NCI-H146 treated with DMSO at 0.1 percent for 48 hours (cell line): ENCODE measurements around the gene SARDH.

ENCODE experiments used
- DNase-seq: peaks from one replicate; lab custom pipeline; 2025; ENCODE audit not compliant: unreplicated experiment; lab: John Stamatoyannopoulos, UW

Gene SARDH, protein sequence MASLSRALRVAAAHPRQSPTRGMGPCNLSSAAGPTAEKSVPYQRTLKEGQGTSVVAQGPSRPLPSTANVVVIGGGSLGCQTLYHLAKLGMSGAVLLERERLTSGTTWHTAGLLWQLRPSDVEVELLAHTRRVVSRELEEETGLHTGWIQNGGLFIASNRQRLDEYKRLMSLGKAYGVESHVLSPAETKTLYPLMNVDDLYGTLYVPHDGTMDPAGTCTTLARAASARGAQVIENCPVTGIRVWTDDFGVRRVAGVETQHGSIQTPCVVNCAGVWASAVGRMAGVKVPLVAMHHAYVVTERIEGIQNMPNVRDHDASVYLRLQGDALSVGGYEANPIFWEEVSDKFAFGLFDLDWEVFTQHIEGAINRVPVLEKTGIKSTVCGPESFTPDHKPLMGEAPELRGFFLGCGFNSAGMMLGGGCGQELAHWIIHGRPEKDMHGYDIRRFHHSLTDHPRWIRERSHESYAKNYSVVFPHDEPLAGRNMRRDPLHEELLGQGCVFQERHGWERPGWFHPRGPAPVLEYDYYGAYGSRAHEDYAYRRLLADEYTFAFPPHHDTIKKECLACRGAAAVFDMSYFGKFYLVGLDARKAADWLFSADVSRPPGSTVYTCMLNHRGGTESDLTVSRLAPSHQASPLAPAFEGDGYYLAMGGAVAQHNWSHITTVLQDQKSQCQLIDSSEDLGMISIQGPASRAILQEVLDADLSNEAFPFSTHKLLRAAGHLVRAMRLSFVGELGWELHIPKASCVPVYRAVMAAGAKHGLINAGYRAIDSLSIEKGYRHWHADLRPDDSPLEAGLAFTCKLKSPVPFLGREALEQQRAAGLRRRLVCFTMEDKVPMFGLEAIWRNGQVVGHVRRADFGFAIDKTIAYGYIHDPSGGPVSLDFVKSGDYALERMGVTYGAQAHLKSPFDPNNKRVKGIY

DNA sequence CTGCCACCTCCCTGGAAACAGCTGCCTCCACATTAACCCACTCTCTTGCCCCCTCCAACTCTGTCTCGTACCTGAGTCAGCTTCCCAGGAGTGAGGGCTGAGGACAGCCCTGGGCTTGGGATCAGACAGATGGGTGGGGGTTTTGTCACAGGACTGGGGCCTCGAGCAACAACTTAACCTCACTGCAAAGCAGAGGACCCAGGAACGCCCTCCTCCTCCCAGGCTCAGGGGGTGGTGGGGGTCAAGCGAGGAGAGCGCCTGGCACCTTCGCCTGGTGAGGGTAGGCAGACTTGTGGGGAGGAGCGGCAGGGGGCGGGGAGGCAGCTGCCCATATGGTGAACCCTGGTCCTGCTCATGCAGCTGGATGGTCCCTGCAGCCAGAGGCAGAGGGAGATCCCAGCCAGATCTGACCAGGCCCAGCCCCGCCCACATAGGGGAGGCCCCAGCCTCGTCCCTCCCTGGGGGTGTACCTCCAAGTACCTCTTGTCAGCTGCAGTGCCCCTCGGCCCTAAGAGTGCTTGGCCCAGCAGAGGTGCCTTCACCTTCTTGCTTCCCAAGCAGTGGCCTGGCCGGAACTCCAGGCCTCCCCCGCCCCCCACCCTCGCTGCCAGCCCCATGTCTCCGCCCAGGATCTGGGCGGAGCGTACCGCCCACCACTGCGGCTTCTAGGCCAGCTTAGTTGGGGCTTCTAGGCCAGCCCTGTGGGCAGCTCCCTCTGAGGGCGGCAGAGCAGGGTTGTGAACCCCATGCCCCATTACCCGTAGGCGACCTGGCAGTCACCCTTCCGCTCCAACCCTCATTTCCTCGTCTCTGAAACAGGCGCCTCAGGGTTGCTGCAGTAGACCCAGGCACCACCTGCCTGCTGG is at the start of gene SARDH:
TSS of gene SARDH (minus strand) at position 579 of the 866 bp plus-strand sequence. CDS start 4,179 bp downstream, outside the sequence.
- no peak for DNase-seq

DNA sequence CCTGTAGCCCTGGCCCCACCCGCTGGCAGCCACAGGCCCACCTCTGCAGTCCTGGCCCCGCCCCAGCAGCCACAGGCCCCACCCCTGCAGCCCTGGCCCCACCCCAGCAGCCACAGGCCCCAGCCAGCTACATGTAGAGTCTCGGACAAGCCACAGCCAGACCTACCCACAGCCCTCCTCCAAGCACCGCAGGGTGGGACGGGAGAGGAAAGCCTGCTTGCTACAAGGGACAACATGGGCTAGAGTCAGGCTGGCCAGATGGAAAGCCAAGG is 49.5 kb upstream of the SARDH start:
- DNase-seq = no peak

- DNase-seq = no peak
Observed at GRCh38 chr9:133786907-133787753, 49.0 kb upstream of the SARDH start.

- no peak for DNase-seq
Observed at GRCh38 chr9:133786371-133786753, 48.2 kb upstream of the SARDH start.

DNA sequence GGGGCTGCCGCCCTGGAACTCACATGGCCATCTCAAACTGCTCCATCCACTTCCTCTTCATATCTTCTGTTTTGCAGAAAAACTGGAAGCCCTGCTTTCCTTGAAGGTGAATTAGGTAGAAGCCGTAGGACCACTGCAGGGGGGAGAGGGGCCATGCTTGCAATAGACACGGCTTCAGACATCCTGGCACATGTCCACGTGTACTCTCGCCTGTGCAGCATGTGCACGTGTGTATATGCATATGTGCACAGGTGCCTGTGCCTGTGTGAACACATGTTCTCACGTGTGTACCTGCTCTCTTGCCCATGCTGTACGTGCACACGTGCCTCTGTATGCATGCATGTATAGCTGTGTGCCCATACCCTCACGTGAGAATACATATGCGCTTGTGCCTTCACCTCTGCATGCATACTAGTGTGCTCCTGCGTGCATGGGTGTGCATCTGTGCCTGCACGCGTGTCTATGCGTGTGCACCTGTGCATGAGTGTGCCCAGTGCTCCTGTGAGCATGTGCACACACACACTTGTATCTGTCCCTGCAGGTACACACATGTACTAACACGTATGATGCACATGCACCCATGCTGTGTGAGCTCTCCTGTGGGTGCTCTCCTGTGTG is 47.7 kb upstream of the SARDH start:
- DNase-seq = no peak

DNA sequence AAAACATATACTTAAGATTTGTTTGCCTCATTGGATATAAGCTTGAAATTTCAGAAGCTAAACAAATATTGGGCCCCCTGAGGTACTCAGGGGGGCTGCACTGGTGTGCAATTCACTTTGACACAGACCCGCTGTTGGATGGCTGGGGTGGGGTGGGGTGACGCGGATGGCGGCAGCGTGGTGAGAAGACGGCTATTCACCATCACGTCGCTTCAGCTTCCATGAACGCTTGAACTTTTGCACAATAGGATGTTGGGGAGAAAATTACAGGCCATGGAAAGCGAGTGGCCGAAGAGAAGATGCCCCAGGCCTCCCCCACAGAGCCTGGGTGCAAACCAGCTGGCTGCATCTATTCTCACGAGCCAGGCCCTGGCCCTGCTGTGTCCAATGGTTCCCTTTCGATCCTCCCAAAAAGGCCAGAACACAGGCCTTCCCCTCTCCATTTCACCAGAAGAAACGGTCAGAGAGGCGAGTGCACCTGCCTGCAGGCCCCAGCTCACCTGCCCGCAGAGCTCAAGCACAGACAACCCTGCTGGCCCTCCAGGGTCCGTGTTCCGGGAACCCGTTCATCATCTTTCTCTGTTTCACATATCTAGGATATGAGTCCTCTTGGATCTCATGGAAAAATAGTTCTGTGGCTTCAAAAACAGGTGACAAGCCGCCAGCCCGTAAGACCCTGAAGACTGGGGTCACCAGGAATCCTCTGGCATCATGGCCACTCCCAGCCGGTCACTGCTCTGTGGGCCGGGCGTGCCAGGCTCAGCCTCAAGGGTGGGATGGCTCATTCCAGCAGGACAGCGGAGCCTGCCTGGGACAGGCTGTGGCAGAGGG is 46.8 kb upstream of the SARDH start:
- no peak for DNase-seq

- no peak for DNase-seq
Observed at GRCh38 chr9:133783331-133783731, 45.2 kb upstream of the SARDH start.

- DNase-seq = no peak
Observed at GRCh38 chr9:133782157-133783130, 44.3 kb upstream of the SARDH start.

DNA sequence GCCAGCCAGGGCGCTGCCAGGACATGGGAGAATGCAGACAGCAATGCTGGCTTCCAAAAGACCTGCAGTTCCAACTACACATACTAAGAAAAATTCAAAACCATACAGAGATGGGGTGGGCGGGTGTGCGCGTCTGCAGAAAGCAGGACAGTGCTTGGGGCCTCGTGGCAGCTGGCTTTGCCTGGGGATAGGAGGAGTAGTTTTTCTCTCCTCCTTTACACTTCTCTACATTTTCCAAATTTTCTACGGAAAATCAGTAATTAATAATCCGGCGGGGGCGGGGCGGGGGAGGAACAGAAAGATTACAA is 43.6 kb upstream of the SARDH start:
- no peak for DNase-seq

DNA sequence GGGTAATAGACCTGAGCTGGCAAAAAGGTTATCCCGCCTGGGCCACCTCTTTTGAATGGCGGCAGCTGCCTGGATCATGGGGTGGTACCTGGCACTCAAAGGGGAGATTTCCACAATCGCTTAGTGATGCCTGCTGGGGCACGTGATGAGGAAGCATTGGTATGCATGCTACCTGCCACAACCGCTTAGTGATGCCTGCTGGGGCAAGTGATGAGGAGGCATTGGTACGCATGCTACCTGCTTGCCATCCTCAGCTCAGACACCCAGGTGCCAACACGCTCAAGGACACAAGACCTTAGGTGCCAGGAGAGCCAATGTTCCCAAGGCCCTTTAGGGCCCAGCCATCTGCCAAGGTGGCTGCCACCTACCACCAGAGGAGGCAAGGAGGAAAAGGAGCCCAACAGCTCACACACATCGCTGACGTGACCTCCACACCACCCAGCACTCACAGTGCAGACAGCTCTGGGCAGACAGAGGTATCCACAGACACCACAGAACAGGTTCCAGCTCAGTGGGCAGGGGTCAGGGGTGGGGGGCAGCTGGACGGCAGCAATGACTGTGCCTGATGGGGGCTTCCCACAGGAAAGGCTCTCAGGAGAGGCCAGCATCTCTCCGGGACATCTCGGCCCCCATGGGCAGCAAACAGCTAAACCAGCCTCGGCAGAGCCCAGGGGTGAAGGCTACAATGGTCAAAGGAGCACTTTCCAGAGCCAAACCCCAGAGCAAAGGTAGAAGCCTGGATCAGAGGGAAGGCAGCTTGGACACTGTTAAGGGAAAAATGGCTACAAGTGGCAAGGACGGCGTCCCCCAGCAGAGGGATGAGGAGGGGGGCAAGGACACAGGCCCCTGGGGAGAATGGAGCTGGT is 43.0 kb upstream of the SARDH start:
- DNase-seq = no peak

DNA sequence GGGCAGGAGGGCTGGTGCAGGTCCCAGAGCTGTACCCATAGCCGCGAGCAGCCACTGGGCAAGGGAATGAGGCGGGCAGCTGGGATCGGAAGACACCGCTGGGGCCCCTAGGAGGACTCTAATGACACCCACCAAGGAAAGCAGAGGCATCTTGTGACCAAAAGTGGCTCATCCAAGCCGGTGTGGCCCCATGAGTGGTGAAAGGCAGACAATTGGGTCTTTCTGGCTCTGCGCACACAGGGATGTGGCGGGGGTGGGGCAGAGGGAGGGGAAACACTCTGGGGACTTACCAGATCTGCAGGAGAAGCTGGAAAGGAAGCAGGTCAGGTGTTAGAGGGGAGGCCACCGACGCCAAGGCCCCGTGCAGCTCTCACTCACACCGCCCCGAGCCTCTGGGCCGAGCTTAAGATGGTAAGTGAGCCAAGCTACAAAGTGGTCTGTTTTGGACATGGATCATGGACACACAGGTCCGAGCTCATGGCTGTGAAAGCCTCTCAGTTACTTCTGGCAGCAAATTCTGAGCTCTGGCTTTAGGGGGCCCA is 42.3 kb upstream of the SARDH start:
- DNase-seq = no peak

- no peak for DNase-seq
Observed at GRCh38 chr9:133779516-133780403, 41.6 kb upstream of the SARDH start.

DNA sequence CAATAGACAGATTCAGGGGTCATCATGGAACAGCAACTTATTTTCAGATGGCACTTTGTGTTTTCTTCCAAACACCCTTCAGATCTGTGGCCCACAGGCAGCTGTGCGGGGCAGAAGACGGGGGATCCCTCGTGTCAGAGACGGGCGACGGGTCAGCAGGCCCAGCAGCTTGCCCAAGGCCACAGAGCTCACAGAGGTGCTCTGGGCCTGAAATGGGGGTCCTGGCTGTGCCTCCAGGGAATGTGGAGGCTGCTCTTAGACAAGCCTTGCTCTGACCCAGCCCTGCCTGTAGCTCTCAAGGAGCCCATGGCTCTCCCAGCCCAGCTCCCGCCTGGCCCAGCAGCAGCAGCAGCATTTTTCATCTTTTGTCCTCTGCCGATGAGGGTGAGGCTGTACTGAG is 40.9 kb upstream of the SARDH start:
- no peak for DNase-seq

DNA sequence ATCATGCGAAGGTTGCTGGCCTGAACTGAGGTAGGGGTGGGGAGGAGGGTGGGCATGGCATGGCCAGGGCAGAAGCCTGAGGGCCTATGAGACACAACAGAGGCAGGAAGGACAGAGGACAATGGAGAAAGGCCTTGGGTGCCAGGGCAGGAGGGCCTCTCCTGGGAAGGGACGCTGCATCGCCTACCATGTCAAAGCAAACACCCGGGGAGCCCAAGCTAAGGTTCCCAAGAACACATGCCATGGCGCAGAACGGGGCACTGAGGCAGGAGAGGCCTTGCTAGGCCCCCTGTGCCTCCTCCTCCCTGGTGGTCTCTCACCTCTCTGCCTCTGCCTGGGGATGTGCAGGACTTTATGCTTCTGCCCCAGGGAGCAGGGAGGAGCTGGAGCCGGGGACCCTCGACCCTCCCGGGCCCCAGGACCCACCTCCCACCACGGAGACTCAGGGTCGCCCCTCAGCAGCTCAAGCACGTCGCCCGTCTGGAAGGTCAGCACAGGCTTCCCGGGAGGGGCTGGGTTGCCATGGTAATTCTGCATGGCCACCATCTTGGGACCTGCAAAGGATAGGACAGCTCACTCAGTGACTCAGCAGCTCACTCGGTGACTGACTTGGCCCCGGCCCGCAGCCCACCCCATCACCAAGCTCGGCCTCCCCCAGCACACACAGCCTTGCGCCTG is 40.3 kb upstream of the SARDH start:
- DNase-seq = no peak

- DNase-seq = no peak
Observed at GRCh38 chr9:133777871-133778270, 39.7 kb upstream of the SARDH start.
